HG03558 (cell line): ENCODE measurements around the gene OGFOD3.
"Not testable (repeated sequence)": the region's sequence is repeated elsewhere in the genome, so short reads cannot be mapped to it uniquely, and the experiment has no call there.

Experiments used
- ATAC-seq: cut with Tn5 transposase; IDR thresholded peaks from one replicate; pipeline ENCODE4 v1.9.1; 2021; ENCODE audit warnings: moderate number of reproducible peaks; ENCODE audit not compliant: unreplicated experiment; ENCODE audit errors: extremely low read depth

OGFOD3 gene

GRCh38 chr17:82390860-82391435 is 27.4 kb downstream of the OGFOD3 start:
- no peak for ATAC-seq

- no peak for ATAC-seq
These were observed 28.1 kb downstream of the OGFOD3 start for GRCh38 chr17:82390015-82390859.

GRCh38 chr17:82389379-82389778 is 29.0 kb downstream of the OGFOD3 start:
- no peak for ATAC-seq

DNA sequence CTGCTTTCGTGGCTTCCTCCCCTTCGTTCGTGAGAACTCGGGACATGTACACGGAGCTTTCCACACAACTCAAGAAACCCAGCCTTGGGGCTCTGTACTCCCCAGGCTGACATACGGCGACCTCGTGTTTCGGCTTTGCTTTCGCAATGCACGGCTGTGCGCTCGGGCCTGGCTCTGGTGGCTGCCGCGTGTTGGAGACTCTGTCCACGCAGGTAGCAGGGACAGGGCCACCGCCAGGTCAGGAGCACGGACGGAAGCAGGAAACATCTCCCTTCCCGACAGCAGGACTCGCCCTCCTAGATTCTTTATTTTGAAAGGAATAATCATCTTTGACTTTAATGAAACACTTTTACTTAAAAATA is 29.5 kb downstream of the OGFOD3 start:
- ATAC-seq: no peak

- no peak for ATAC-seq
These were observed 30.0 kb downstream of the OGFOD3 start for GRCh38 chr17:82388223-82388921.

- ATAC-seq: no peak
These were observed 30.7 kb downstream of the OGFOD3 start for GRCh38 chr17:82387705-82388106.

DNA sequence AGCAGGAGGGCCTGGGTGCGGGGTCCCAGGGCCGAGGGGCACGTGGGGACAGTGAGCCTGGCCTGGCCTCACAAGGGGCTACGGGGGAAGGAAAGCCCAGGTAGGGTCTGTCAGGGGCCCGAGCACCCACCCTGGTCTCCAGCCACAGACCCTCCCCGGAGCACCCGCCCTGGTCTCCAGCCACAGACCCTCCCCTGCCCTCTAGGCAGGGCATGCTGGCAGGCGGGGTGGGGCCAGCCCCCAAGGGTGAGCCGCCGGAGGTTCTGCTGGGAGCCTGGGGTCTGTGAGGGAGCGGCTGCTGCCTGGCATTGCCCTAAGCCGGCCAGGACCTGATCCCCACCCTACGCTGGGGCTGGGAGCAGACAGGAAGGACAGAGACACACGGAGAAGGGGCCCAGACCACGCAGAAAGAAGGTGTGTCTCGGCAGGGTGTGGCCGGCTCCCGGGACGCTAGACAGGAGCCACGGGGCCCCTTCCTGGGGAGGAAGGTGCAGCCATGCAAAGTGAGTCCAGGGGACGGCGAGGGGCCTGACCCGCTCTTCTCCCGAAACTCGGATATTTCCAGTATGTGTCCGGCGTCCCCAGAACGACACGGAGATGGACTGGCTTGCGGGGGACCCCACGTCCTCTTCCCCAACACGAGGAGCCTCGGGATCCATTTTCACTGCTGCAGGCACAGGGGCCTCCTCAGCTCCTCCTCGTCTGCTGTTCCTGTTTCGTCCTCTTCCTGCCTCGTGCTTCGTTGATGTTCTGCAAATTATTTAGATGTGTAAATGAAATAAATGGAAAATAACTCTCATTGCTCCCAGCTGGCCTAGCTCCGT is 31.3 kb downstream of the OGFOD3 start:
- no peak for ATAC-seq

- ATAC-seq: no peak
These were observed 32.0 kb downstream of the OGFOD3 start for GRCh38 chr17:82386255-82386831.

DNA sequence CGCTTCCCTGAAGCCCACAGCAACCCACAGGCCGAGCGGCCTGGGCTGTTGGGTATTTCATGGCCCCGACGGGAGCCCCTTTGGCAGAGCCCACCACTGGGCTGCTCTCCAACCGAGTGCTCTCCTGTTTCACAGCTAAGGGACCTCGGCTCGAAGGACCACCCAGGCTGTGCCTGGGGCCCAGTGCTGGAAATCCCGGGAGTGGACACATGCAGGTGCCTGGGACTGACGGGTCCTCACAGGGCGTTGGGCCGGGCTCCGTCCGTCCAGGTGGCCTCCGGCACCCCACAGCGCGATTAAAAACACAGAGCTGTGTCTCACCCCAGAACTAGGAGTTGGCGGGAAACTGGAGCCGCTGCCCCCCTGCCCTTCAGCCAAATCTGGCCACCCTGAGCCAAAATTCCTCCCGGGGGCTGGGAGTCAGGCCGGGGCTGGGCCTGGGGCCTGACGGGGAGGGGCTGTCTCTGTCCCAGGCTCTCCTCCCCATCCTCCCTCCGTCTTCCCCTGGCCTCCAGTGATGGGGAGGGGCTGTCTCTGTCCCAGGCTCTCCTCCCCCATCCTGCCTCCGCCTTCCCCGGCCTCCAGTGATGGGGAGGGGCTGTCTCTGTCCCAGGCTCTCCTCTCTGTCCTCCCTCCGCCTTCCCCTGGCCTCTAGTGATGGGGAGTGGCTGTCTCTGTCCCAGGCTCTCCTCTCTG is 32.7 kb downstream of the OGFOD3 start:
- no peak for ATAC-seq

DNA sequence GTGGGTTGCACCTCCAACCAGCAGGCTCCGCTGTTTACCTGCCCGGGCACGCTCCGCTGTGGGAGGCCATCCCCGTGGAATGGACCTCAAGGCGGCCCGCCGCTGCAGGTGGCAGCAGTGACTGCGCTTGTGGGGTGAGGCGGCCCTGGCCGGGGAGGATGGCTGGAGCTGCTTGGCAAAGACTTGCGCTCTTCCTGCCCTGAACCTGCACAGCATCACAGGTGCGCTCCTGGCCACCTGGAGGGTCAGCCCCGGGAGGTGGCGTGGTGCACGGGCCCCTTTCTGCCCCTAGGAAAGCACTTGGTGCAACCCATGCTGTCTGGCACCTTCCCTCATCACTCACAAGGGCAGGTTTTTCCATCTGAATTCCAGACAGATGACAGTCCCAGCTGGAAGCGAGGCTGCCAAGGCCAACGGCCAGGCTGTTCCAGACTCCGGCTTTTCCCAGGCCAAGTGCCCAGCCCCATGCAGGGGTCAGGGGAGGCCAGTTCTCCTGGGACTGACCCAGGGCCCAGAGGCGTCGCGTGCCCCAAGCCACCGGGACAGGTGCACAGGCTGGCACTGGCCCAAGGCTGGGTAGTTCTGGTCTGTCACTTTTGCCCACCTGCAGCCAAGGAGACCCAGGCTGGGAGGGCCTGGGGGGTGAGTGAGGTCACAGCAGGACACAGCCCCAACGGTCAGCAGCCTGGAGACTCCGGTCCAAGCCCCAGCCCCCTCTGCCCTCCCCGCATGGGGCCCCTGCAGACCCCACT is 33.5 kb downstream of the OGFOD3 start:
- no peak for ATAC-seq

DNA sequence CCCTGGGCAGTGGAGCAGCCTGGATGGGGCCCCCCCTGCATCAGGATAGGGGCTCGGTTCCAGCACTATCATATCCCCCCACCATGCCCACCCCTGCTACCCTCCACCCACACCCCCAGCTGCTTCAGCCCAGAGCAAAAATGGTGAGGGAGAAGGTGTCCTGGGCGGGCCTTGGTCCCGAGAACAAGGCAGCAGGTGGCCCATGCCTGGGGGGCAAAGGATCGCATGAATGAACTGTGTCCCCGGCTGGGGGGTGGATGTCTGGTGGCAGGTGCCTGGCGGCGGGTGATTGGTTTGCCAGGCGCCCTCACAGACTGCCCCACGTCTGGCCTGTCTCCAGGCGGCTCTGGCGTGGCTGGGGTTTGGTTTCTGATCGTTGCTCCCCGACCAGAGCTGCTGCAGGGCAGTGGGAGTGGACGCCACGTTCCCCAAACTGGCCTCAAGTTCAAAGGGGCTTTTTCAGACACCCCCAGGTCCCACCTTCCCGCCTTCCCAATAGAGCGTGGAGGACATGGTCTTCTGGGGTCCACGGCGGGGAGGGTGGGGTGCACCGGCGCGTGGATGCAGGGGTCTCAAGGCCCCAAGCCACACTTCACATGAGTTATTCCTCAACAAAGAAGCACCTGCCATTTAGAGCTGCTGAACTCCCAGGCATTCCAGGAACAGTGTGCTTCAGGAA is 34.2 kb downstream of the OGFOD3 start:
- no peak for ATAC-seq

- no peak for ATAC-seq
These were observed 35.0 kb downstream of the OGFOD3 start for GRCh38 chr17:82383411-82383810.

GRCh38 chr17:82382933-82383255 is 35.5 kb downstream of the OGFOD3 start:
- no peak for ATAC-seq

GRCh38 chr17:82382220-82382932 is 36.0 kb downstream of the OGFOD3 start:
- ATAC-seq: not testable (repeated sequence)

DNA sequence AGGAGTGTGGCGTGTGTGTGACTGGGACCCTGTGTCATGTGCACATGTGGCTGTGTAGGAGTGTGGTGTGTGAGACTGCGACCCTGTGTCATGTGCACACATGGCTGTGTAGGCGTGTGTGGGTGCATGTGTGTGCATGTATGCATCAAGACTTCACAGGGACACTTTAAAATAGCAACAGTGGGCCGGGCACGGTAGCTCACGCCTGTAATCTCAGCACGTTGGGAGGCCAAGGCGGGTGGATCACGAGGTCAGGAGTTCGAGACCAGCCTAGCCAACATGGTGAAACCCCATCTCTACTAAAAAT is 36.7 kb downstream of the OGFOD3 start:
- not testable (repeated sequence) for ATAC-seq

GRCh38 chr17:82380860-82381702 is 37.3 kb downstream of the OGFOD3 start:
- ATAC-seq: no peak

DNA sequence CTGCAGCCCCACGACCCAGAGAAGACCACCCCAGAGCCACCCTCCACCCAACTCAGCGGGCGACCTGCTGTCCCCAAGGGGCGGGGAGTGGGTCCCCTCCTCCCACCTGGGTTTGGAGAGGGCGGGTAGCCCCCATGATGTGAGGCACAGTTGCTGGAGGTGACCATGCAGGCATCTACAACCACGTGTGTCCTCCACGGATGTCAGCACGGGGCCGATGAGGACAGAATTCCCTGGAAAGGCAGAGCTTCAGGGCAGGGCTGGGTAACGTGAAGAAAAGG is 39.7 kb downstream of the OGFOD3 start:
- no peak for ATAC-seq
